Mucosa of stomach (tissue), 1 donor: ENCODE measurements around the gene IREB2.

Source experiments
- H3K27me3 ChIP-seq: one replicate; pipeline ENCODE4 v1.7.0; 2013; ENCODE audit warnings: mild to moderate bottlenecking, low read length; ENCODE audit not compliant: control insufficient read depth, insufficient read depth
- H3K36me3 ChIP-seq: one replicate; pipeline ENCODE4 v1.7.0; 2013; ENCODE audit warnings: low read length; ENCODE audit not compliant: control insufficient read depth, insufficient read depth
- H3K4me1 ChIP-seq: one replicate; pipeline ENCODE4 v1.7.0; 2013; ENCODE audit warnings: mild to moderate bottlenecking, low read length; ENCODE audit not compliant: control insufficient read depth, insufficient read depth
- H3K4me3 ChIP-seq: one replicate; pipeline ENCODE4 v1.7.0; 2013; ENCODE audit warnings: low read length
- H3K9ac ChIP-seq: one replicate; pipeline ENCODE4 v1.7.0; 2013; ENCODE audit warnings: mild to moderate bottlenecking, low read length, moderate library complexity
- H3K9me3 ChIP-seq: one replicate; pipeline ENCODE4 v1.7.0; 2013; ENCODE audit warnings: mild to moderate bottlenecking, low read length, moderate library complexity; ENCODE audit not compliant: control insufficient read depth
- donor health status: Pancreatic carcinoma.

Gene IREB2

DNA sequence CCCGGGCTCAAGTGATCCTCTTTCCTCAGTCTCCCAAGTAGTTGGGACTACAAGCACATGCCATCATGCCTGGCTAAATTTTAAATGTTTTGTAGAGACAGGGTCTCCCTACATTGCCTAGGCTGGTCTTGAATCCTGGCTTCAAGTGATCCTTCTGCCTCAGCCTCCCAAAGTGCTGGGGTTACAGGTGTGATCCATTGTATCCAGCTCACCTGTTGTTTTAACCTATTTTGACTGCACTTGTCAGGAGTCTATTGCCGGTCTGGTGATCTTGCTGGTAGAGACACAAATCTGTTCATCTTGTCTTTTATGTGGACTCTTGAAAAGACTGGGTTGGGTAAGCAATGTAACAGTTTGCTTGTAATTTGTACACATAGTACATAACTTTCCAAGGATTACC is 7.9 kb downstream of the IREB2 start:
- H3K9me3 ChIP-seq = no peaks in the 10 kb centered on the region
- no peak overlapping the region for H3K9ac ChIP-seq
- peaks cover 22% of the 10 kb centered on the region for H3K4me1 ChIP-seq
- H3K4me3 ChIP-seq = no peak overlapping the region
- H3K36me3 ChIP-seq = no peaks in the 10 kb centered on the region
- no peaks in the 10 kb centered on the region for H3K27me3 ChIP-seq

DNA sequence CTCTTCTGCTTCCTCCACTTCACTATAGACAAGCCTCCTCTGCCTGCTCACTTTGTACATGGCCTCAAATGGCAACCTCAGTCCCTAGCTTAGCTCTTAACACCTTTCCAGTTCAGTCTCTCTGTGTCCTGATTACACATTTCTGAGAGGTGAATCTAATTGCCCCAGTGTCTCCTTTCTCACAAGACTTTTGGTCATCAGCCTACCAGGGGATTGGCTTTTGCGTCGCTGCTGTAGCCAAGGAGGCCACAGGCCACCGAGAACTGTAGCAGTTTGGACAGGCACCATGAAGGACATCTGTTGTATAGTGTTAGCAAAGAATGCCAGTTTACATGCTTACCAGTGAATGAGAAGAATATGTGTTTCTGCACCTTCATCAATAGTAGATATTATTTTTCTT is 8.5 kb downstream of the IREB2 start:
- H3K4me1 ChIP-seq = peaks cover 16% of the 10 kb centered on the region
- H3K4me3 ChIP-seq = no peak overlapping the region
- H3K9me3 ChIP-seq = no peaks in the 10 kb centered on the region
- H3K36me3 ChIP-seq = no peaks in the 10 kb centered on the region
- no peaks in the 10 kb centered on the region for H3K27me3 ChIP-seq
- H3K9ac ChIP-seq = no peak overlapping the region

DNA sequence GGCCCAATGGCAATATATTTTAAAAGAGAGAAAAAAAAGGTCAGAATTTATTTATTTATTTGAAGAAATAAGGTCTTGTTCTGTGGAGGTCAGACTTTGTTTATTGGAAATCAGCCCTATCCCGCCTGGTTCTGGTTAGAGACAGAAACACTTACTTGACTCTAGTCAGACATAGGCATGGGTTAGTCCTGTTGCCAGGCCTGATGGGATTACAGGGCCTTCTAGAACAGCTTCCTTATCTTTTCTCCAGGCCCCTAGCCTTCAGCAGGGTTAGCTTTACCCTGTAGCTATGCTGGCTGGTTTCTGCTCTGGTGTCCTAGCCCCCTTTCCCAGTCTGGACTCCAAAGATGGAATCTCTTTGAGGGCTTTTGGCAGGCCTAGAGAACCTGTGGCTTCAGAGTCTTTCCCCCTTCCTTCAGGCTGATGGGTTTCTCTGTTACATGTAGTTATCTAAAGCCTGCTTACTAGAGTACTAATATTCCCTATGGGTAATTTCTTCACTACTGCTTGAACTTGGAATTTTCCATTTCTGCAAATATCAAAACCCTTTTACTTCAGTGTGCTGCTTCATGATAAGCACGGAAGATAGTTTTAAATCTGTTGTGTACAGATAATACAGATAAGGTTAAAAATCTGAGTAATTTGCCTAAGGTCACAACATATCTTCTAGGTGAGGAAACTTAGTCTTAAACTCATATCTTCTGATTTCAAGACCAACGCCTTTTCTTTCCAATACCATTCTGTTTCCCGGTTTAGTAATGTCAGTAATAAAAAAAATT is 10.6 kb downstream of the IREB2 start:
- no peaks in the 10 kb centered on the region for H3K27me3 ChIP-seq
- no peak overlapping the region for H3K4me3 ChIP-seq
- H3K9ac ChIP-seq = peak overlapping the region; percentile 32
- H3K4me1 ChIP-seq = peaks cover 30% of the 10 kb centered on the region
- no peaks in the 10 kb centered on the region for H3K9me3 ChIP-seq
- H3K36me3 ChIP-seq = no peaks in the 10 kb centered on the region

DNA sequence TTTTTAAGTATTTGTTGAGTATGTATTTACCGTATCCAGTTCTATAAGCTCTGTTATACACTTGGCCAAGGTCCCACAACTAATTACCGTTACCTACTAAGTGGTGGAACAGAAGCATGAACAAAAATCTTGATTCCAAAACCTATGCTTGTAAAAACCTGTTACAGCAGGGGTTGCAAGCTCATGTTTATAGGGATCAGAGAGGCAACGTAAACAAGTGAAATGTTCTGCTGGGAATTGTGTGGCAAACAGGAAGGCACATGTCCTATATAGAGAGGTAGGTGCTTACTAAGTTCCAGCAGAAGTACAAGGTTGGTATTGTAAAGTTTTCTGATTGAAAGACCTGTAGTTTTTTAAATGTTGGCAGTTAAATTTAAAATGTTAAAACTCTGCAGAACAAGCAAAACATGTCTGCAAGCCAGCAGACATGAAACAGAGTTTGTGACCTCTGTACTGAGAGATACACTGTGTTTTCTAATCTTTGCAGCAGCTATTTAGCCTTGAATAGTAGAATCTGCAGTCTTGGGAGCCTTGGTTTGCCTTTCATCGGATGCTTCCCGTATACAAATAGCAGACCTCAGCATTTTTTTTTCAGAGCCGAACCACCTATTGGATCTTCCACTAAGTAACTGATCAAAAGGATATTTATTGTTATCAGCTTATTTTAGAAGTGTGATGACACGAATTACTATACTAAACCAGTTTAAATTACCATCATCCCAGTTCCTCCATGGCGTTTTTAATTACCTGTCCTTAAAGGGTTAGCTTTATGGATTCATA is 11.4 kb downstream of the IREB2 start:
- H3K9me3 ChIP-seq = no peaks in the 10 kb centered on the region
- H3K4me1 ChIP-seq = peaks cover 30% of the 10 kb centered on the region
- no peaks in the 10 kb centered on the region for H3K36me3 ChIP-seq

DNA sequence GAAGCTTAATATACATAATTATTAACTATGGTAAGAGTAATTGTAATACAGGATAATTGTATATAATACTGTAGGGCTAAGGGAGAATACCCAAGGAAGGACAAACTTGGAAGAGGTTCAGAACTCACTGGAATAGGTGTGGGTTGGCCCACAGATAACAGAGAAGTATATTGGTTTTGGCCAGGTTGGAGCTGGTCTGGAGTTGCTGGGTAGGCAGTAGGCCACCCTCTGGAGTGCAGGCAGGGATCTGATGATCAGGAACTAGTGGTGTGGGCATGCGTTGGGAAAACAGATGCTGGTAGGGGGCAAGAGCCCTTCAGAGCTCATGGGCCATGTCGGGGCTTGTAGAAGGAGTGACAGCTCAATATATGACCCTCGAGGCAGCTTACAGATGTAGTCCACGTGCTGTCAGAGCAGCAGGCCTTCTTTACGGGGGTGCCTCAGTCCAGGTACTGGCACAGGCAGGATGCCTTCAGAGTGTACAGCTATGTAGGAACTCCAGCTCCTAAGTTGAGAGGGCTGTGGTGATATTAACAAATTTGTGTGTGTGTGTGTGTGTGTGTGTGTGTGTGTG is 12.4 kb downstream of the IREB2 start:
- H3K27me3 ChIP-seq = no peaks in the 10 kb centered on the region
- peaks cover 37% of the 10 kb centered on the region for H3K4me1 ChIP-seq
- H3K4me3 ChIP-seq = no peak overlapping the region
- no peak overlapping the region for H3K9ac ChIP-seq
- H3K36me3 ChIP-seq = no peaks in the 10 kb centered on the region
- no peaks in the 10 kb centered on the region for H3K9me3 ChIP-seq

More for the DNA sequence above, 11.4 kb downstream of the IREB2 start:
- Histone ChIP-seq H3K9ac (no peak overlapping the region), H3K27me3 (no peaks in the 10 kb centered on the region), H3K4me3 (no peak overlapping the region)

DNA sequence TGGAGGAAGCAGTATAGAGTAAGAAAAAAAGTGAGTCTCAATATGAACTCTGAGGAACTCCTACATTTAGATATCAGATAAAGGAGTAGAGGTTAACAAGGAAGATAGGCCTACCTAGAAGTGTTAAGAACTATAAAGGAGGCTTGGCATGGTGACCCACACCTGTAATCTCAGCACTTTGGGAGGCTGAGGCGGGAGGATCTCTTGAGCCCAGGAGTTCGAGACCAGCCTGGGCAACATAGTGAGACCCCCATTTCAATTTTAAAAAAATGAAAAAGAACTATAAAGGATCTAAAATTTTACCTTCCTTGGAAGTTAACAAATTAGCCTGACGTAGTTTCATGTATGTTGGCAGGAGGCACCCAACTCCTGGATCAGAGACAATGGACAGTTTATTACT is 14.5 kb downstream of the IREB2 start:
- Histone ChIP-seq H3K9me3 (no peaks in the 10 kb centered on the region), H3K27me3 (no peaks in the 10 kb centered on the region), H3K9ac (no peak overlapping the region), H3K36me3 (no peaks in the 10 kb centered on the region), H3K4me3 (no peak overlapping the region), H3K4me1 (peaks cover 45% of the 10 kb centered on the region)

DNA sequence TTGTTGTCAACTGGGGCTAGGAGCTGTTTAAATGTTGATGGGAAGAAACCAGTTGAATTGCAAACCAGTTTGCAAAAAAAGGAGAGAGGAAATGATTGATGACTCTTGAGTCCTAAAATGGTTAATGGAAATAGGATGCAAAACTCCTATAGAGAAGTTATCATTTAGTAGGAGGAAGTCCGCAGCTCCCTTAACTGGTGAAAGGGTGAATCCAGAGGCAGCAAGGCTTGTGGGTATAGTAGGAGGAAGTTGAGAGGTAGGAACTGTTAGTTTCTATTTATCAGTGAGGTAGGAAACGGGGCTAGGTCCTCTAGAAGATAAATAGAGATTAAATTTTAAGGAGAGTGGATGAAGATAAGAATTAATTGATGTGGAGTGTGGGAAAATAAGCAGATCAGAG is 15.4 kb downstream of the IREB2 start:
- H3K4me3 ChIP-seq = no peak overlapping the region
- peaks cover 42% of the 10 kb centered on the region for H3K4me1 ChIP-seq
- H3K36me3 ChIP-seq = no peaks in the 10 kb centered on the region
- no peaks in the 10 kb centered on the region for H3K9me3 ChIP-seq
- no peak overlapping the region for H3K9ac ChIP-seq
- no peaks in the 10 kb centered on the region for H3K27me3 ChIP-seq

DNA sequence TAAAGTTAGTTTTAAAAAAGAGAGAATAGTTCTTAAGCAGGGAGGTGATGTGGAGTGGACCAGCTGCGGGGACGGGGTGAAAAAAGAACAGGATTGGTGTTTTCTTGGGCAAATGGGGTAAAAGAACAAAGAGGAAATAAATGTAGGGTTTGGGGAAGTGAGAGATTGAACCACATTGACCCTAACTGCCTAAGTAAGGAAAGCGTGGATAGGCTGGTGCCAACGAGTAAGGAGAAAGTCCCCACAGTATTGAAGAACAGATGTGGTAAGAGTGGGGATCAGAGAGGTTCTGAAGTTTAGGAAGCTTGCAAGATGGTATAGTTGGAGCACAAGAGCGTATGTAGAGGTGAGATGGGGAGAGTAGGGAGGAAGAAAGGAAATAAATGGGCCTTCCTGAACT is 17.0 kb downstream of the IREB2 start:
- Histone ChIP-seq H3K9ac (no peak overlapping the region), H3K36me3 (no peaks in the 10 kb centered on the region), H3K4me3 (no peak overlapping the region), H3K9me3 (no peaks in the 10 kb centered on the region), H3K4me1 (peaks cover 32% of the 10 kb centered on the region), H3K27me3 (no peaks in the 10 kb centered on the region)

DNA sequence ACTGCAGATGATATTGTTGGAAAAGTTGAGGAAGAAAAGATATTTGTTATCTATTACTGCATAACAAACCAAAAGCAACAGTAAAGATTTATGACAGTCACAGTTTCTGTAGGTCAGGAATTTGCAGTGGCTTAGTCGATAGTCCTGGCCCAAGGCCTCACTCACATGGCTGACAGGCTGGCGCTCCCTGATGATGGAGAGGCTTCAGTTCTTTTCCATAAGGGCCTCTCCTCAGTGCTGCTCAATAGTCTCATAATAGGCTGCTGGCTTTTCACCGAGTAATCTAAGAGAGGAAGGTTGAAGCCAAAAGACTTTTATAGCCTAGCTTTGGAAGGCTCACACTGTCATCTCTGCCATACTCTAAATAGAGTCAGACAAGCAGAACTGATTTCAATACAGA is 17.7 kb downstream of the IREB2 start:
- H3K27me3 ChIP-seq = no peaks in the 10 kb centered on the region
- no peak overlapping the region for H3K4me3 ChIP-seq
- H3K4me1 ChIP-seq = peaks cover 29% of the 10 kb centered on the region
- no peaks in the 10 kb centered on the region for H3K36me3 ChIP-seq
- H3K9me3 ChIP-seq = no peaks in the 10 kb centered on the region
- no peak overlapping the region for H3K9ac ChIP-seq

DNA sequence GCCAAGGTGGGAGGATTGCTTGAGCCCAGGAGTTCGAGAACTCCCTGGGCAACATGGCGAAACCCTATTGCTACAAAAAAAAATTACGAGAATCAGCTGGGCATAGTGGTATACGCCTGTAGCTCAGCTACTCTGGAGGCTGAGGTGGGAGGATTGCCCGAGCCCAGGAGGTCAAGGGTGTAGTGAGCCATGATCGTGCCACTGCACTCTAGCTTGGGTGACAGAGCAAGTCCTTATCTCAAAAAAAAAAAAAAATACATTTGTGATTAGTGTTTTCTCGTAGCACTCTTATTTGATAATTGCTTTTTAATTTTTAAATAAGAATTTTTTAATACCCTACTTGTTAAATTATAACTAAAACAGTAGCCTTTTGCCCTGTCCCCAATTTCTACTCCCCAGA is 18.4 kb downstream of the IREB2 start:
- peaks cover 35% of the 10 kb centered on the region for H3K4me1 ChIP-seq
- no peaks in the 10 kb centered on the region for H3K9me3 ChIP-seq
- H3K9ac ChIP-seq = no peak overlapping the region
- no peaks in the 10 kb centered on the region for H3K36me3 ChIP-seq
- no peak overlapping the region for H3K4me3 ChIP-seq
- no peaks in the 10 kb centered on the region for H3K27me3 ChIP-seq

DNA sequence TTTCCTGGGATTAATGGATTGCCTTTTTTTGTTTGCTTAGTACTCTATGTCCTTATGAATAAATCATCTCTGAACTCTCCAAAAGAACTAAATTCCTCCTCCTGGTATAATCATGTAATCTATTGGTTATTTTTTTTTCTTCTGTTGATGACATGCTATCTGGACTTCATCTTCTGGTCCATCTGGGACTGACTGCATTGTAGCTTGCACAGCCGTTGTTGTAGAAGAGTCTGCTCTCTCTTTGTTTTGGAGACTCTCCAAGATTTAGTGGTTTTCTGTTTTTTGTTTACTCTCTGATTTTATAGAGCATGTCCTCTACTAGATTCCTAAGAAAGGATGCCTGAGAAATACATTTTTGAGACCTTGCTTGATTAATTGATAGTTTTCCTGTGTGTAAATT is 19.1 kb downstream of the IREB2 start:
- peaks cover 37% of the 10 kb centered on the region for H3K4me1 ChIP-seq
- no peaks in the 10 kb centered on the region for H3K36me3 ChIP-seq
- no peaks in the 10 kb centered on the region for H3K27me3 ChIP-seq
- H3K4me3 ChIP-seq = no peak overlapping the region
- no peaks in the 10 kb centered on the region for H3K9me3 ChIP-seq
- H3K9ac ChIP-seq = no peak overlapping the region

DNA sequence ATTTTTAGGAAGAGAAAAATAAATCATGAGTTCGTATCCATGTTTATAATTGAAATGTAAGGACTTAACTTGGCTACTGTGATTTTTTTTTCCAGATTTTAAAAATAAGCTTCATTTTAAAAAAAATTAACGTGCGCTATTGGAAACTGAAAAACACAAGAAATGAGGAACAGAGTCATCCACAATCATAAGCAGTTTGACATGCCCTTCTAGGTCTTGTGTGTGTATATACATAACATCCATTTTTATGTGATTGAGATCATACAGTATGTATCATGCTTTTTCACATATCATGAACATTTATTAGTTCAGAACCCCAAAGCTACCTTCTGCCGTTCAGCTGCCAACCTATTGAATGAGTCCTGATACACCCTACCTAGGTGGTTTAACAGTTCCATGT is 22.7 kb downstream of the IREB2 start:
- H3K27me3 ChIP-seq = no peaks in the 10 kb centered on the region
- no peaks in the 10 kb centered on the region for H3K9me3 ChIP-seq
- peaks cover 15% of the 10 kb centered on the region for H3K4me1 ChIP-seq
- no peak overlapping the region for H3K9ac ChIP-seq
- H3K36me3 ChIP-seq = peaks cover 3% of the 10 kb centered on the region
- no peak overlapping the region for H3K4me3 ChIP-seq
